H1 (cell line): ENCODE measurements around the gene NUDC. TPM values are rescaled to one million over a fixed set of nuclear protein-coding genes. Genes with fewer than 3 reads are reported as not detected.

Experiments
- CTCF ChIA-PET: fragments of 300-600 bp; sonication (Branson Sonifier 250); formaldehyde crosslinking; loops from one replicate; lab custom pipeline; 2021; ENCODE audit not compliant: partially characterized antibody; lab: Charles Lee
- POLR2A ChIA-PET: fragments of 300-600 bp; sonication (Branson Sonifier 250); formaldehyde crosslinking; loops from one replicate; lab custom pipeline; 2021; ENCODE audit warnings: inconsistent platforms; ENCODE audit not compliant: partially characterized antibody; lab: Charles Lee
- DNase-seq, 2 experiments: peaks; one replicate each; pipeline versions ENCODE4 v3.0.0 to v3.0.0-alpha.2; 2010 to 2022; ENCODE audit warnings: low spot score in 2 of 2, low read depth in 1 of 2, mixed read lengths in 1 of 2
- FAIRE-seq: peaks from 2 replicates; lab custom pipeline; 2011; peaks lifted over from hg19 to GRCh38; lab: Jason Lieb, UNC
- H2AFZ ChIP-seq: 2 replicates; pipeline ENCODE4 v1.8.1; 2012; ENCODE audit warnings: low read length, inconsistent platforms
- H2AK5ac ChIP-seq: 2 replicates; pipeline ENCODE4 v1.6.1; 2013; ENCODE audit warnings: low read depth, low read length
- H2BK120ac ChIP-seq: replicated peaks from 2 replicates; pipeline ENCODE3; 2013; ENCODE audit warnings: low read depth, low read length, inconsistent platforms
- H2BK12ac ChIP-seq: 2 replicates; pipeline ENCODE4 v1.6.1; 2013; ENCODE audit warnings: low read depth, low read length
- H2BK15ac ChIP-seq: 2 replicates; pipeline ENCODE4 v1.6.1; 2013; ENCODE audit warnings: low read length
- H2BK20ac ChIP-seq: 2 replicates; pipeline ENCODE4 v1.6.1; 2013; ENCODE audit warnings: low read length
- H2BK5ac ChIP-seq: 2 replicates; pipeline ENCODE4 v1.6.1; 2013; ENCODE audit warnings: low read depth, low read length
- H3K14ac ChIP-seq: 2 replicates; pipeline ENCODE4 v1.6.1; 2013; ENCODE audit warnings: inconsistent platforms; ENCODE audit not compliant: insufficient read length
- H3K18ac ChIP-seq: 2 replicates; pipeline ENCODE4 v1.6.1; 2013; ENCODE audit warnings: low read length; ENCODE audit errors: extremely low read depth
- H3K23ac ChIP-seq: 2 replicates; pipeline ENCODE4 v1.6.1; 2013; ENCODE audit warnings: inconsistent platforms; ENCODE audit not compliant: insufficient read length
- H3K23me2 ChIP-seq: 2 replicates; pipeline ENCODE4 v1.6.1; 2013; ENCODE audit warnings: low read depth, low read length
- H3K27ac ChIP-seq: 2 replicates; pipeline ENCODE4 v1.6.1; 2011; ENCODE audit warnings: low read depth, low read length, inconsistent platforms
- H3K27me3 ChIP-seq, 4 experiments: replicated peaks in 1 of 4; 1 replicate in 1 of 4; 2 replicates in 3 of 4; pipeline versions ENCODE4 v1.6.1 to v1.8.1; 2011 to 2013; ENCODE audit warnings: low read length in 3 of 4, mild to moderate bottlenecking in 3 of 4, inconsistent platforms in 2 of 4, mixed read lengths in 2 of 4, moderate library complexity in 1 of 4; ENCODE audit not compliant: control insufficient read depth in 3 of 4, insufficient read depth in 3 of 4; ENCODE audit errors: extremely low read depth in 1 of 4
- H3K36me3 ChIP-seq, 4 experiments: 2 replicates each; pipeline versions ENCODE4 v1.6.1 to v1.8.1; 2011 to 2013; ENCODE audit warnings: mild to moderate bottlenecking in 4 of 4, low read length in 3 of 4, moderate library complexity in 2 of 4, control low read depth in 1 of 4, inconsistent platforms in 1 of 4; ENCODE audit not compliant: insufficient read depth in 4 of 4, control insufficient read depth in 2 of 4
- H3K4ac ChIP-seq: replicated peaks from 2 replicates; pipeline ENCODE3; 2013; ENCODE audit warnings: low read length, low read depth, mixed read lengths, inconsistent platforms; ENCODE audit not compliant: insufficient read length
- H3K4me1 ChIP-seq, 4 experiments: replicated peaks in 1 of 4; 1 replicate in 1 of 4; 2 replicates in 3 of 4; pipeline versions ENCODE4 v1.6.1 to v1.8.1; 2011 to 2013; ENCODE audit warnings: low read length in 3 of 4, inconsistent platforms in 2 of 4, mixed read lengths in 1 of 4; ENCODE audit not compliant: insufficient read depth in 4 of 4, control insufficient read depth in 3 of 4
- H3K4me2 ChIP-seq, 2 experiments: 2 replicates each; pipeline versions ENCODE4 v1.6.1 to v1.8.1; 2011 to 2013; ENCODE audit warnings: low read depth in 2 of 2, low read length in 2 of 2, control low read depth in 1 of 2, inconsistent platforms in 1 of 2, mild to moderate bottlenecking in 1 of 2; ENCODE audit not compliant: insufficient read depth in 1 of 2
- H3K4me3 ChIP-seq, 4 experiments: fragments of 200-600, 300-600 bp in 1 of 4; sonication (generic), shearing (Covaris generic), sonication (Bioruptor Twin) in 1 of 4; 2 replicates each; pipeline versions ENCODE4 v1.5.1 to v1.8.1; 2011 to 2016; ENCODE audit warnings: low read length in 4 of 4, low read depth in 3 of 4, control low read depth in 2 of 4, inconsistent platforms in 2 of 4, mild to moderate bottlenecking in 2 of 4, mixed read lengths in 1 of 4, moderate library complexity in 1 of 4; ENCODE audit not compliant: insufficient read depth in 2 of 4; ENCODE audit errors: extremely low read depth in 1 of 4
- H3K56ac ChIP-seq: replicated peaks from 2 replicates; pipeline ENCODE3; 2013; ENCODE audit warnings: low read depth, mild to moderate bottlenecking, mixed read lengths, low read length, inconsistent platforms; ENCODE audit not compliant: insufficient read length
- H3K79me1 ChIP-seq: 2 replicates; pipeline ENCODE4 v1.6.1; 2013; ENCODE audit warnings: low read depth, low read length, control low read depth
- H3K79me2 ChIP-seq, 2 experiments: 2 replicates each; pipeline versions ENCODE4 v1.6.1 to v1.8.1; 2012 to 2013; ENCODE audit warnings: low read length in 2 of 2, mild to moderate bottlenecking in 2 of 2, inconsistent platforms in 1 of 2; ENCODE audit not compliant: insufficient read depth in 2 of 2, control insufficient read depth in 1 of 2
- H3K9ac ChIP-seq, 4 experiments: replicated peaks in 1 of 4; 1 replicate in 1 of 4; 2 replicates in 3 of 4; pipeline versions ENCODE4 v1.6.1 to v1.8.1; 2011 to 2013; ENCODE audit warnings: low read depth in 3 of 4, low read length in 3 of 4, control low read depth in 2 of 4, mild to moderate bottlenecking in 2 of 4, moderate library complexity in 2 of 4, inconsistent platforms in 1 of 4; ENCODE audit errors: extremely low read depth in 1 of 4
- H3K9me3 ChIP-seq, 2 experiments: 2 replicates each; pipeline versions ENCODE4 v1.6.1 to v1.8.1; 2012 to 2013; ENCODE audit warnings: mild to moderate bottlenecking in 2 of 2, moderate library complexity in 2 of 2, control low read depth in 1 of 2, inconsistent platforms in 1 of 2, low read depth in 1 of 2, low read length in 1 of 2, mixed read lengths in 1 of 2; ENCODE audit not compliant: insufficient read depth in 2 of 2
- H4K20me1 ChIP-seq, 2 experiments: replicated peaks in 1 of 2; 2 replicates each; pipeline versions ENCODE3 to v1.8.1; 2011 to 2013; ENCODE audit warnings: inconsistent platforms in 2 of 2, low read length in 2 of 2, mild to moderate bottlenecking in 1 of 2; ENCODE audit not compliant: insufficient read depth in 2 of 2, control insufficient read depth in 1 of 2
- H4K5ac ChIP-seq: 2 replicates; pipeline ENCODE4 v1.6.1; 2013; ENCODE audit warnings: low read length, low read depth, mixed read lengths, inconsistent platforms; ENCODE audit not compliant: insufficient read length
- H4K8ac ChIP-seq: 2 replicates; pipeline ENCODE4 v1.8.0; 2013; ENCODE audit warnings: mild to moderate bottlenecking, moderate library complexity, low read length, inconsistent platforms; ENCODE audit not compliant: insufficient read depth; ENCODE audit errors: extremely low read depth
- H4K91ac ChIP-seq: replicated peaks from 2 replicates; pipeline ENCODE3; 2013; ENCODE audit warnings: low read length, mixed read lengths, inconsistent platforms; ENCODE audit not compliant: insufficient read length
- BCL11A ChIP-seq, 2 experiments: IDR thresholded peaks; one replicate each; pipeline ENCODE4 v1.6.1; 2011; ENCODE audit warnings: low read depth in 2 of 2, low read length in 2 of 2, mild to moderate bottlenecking in 2 of 2
- CREB1 ChIP-seq: IDR thresholded peaks from 2 replicates; pipeline ENCODE4 v1.6.1; 2012; ENCODE audit warnings: inconsistent platforms
- CTBP2 ChIP-seq: IDR thresholded peaks from 2 replicates; pipeline ENCODE4 v1.7.0; 2011; ENCODE audit warnings: borderline replicate concordance, mild to moderate bottlenecking, moderate library complexity, mixed read lengths, low read length; ENCODE audit not compliant: insufficient read depth, insufficient read length
- HDAC2 ChIP-seq, 2 experiments: fragments of 300-600 bp in 1 of 2; sonication (generic) in 1 of 2; IDR thresholded peaks; 2 replicates each; pipeline ENCODE4 v1.6.1; 2011 to 2012; ENCODE audit warnings: low read depth in 2 of 2, low read length in 2 of 2, mild to moderate bottlenecking in 2 of 2, moderate library complexity in 2 of 2, borderline replicate concordance in 1 of 2, inconsistent platforms in 1 of 2
- JUN ChIP-seq: IDR thresholded peaks from 2 replicates; pipeline ENCODE4 v1.6.1; 2011; ENCODE audit warnings: low read depth, mild to moderate bottlenecking, improper control_type of control experiment, low read length
- POLR2AphosphoS5 ChIP-seq: IDR thresholded peaks from 2 replicates; pipeline ENCODE4 v1.6.1; 2011; ENCODE audit warnings: low read depth, low read length
- RAD21 ChIP-seq, 2 experiments: IDR thresholded peaks in 1 of 2; conservative IDR thresholded peaks in 1 of 2; 2 replicates each; pipeline ENCODE4 v1.6.1; 2011; ENCODE audit warnings: low read depth in 2 of 2, low read length in 2 of 2, improper control_type of control experiment in 1 of 2, inconsistent platforms in 1 of 2, mild to moderate bottlenecking in 1 of 2, moderate library complexity in 1 of 2
- RFX5 ChIP-seq: IDR thresholded peaks from 2 replicates; pipeline ENCODE4 v1.6.1; 2011; ENCODE audit warnings: low read depth, low read length, improper control_type of control experiment, borderline replicate concordance
- RNF2 ChIP-seq: fragments of 200-900, 300-1000 bp; sonication (generic); IDR thresholded peaks from 2 replicates; pipeline ENCODE4 v1.7.1; 2016; ENCODE audit warnings: borderline replicate concordance, low read depth, mild to moderate bottlenecking, antibody characterized with exemption, low read length; ENCODE audit not compliant: poor library complexity, severe bottlenecking; ENCODE audit errors: missing control alignments
- SP1 ChIP-seq: IDR thresholded peaks from 2 replicates; pipeline ENCODE4 v1.6.1; 2011; ENCODE audit warnings: low read depth, low read length
- USF2 ChIP-seq: IDR thresholded peaks from 2 replicates; pipeline ENCODE4 v1.6.1; 2011; ENCODE audit warnings: low read length, improper control_type of control experiment
- WGBS, 2 experiments: shearing (Covaris generic) in 1 of 2; methylation state at CpG; one replicate each; pipeline versions ENCODE4 v1.1.6 to v1.1.7; 2013 to 2015; ENCODE audit warnings: low lambda C conversion rate in 2 of 2, mixed read lengths in 2 of 2, inconsistent platforms in 1 of 2, low coverage in 1 of 2, missing lambda C conversion rate in 1 of 2; ENCODE audit not compliant: insufficient replicate concordance in 2 of 2, insufficient coverage in 1 of 2, insufficient read length in 1 of 2; ENCODE audit errors: extremely low coverage in 1 of 2, missing lambda C conversion rate in 1 of 2; 5-methylcytosine and 5-hydroxymethylcytosine counted together
- polyA plus RNA-seq, 7 experiments: library from polyadenylated mRNA; depleted of rRNA in 3 of 7; stranded (reverse) in 5 of 7; unstranded in 2 of 7; fragments of >200 nt in 5 of 7; fragments of 200-250 nt in 2 of 7; gene quantifications; 1 replicate in 5 of 7; 2 replicates in 1 of 7; 4 replicates in 1 of 7; pipeline versions ENCODE4 v1.2.1 to v1.2.3, GENCODE V29; 2011 to 2013; ENCODE audit warnings: missing spikeins in 2 of 7, mixed read lengths in 2 of 7
- total RNA-seq: library from RNA; stranded (reverse); fragmentation: NEBNext Ultra II Directional; extraction: Animal tissue kit (Norgen Biotek cat#: 25700); gene quantifications from 2 replicates; pipeline ENCODE4 v1.2.1, GENCODE V29; 2021

NUDC gene
- total and polyA plus RNA-seq, 2 of the 8 experiments (the other 6 are each of a cell fraction or from before 2014, with no cell fraction given) = 43.2 to 131 TPM

- H2BK120ac ChIP-seq = no peak overlapping the region
Observed at GRCh38 chr1:26942656-26943055, 21.1 kb downstream of the NUDC start.

More at GRCh38 chr1:26942656-26943055, 21.1 kb downstream of the NUDC start:
- no peak overlapping the region for H3K4me3 ChIP-seq
- peaks cover 5 to 19% of the 10 kb centered on the region in 2 experiments for H4K20me1 ChIP-seq
- no peak overlapping the region for H4K91ac ChIP-seq
- H3K4me1 ChIP-seq = no peaks in the 10 kb centered on the region
- H3K56ac ChIP-seq = no peak overlapping the region
- no peak overlapping the region for H2AFZ ChIP-seq
- H3K79me2 ChIP-seq = peaks cover 0 to 14% of the 10 kb centered on the region in 2 experiments; a peak in 1 of 4 replicates
- H3K14ac ChIP-seq = no peak overlapping the region
- H3K23ac ChIP-seq = no peak overlapping the region
- ChIA-PET POLR2A (interaction anchor here (0.8 to 2.1 kb wide), 5 partner anchors 12 to 62 kb away, joined by 3 to 7 read pairs (median 3); partner anchors contain the start of genes NUDC and TRNP1), CTCF (no interaction called here)
- no peaks in the 10 kb centered on the region for H3K23me2 ChIP-seq
- no peak for FAIRE-seq
- no peaks in the 10 kb centered on the region for H3K27me3 ChIP-seq
- no peak overlapping the region for H3K18ac ChIP-seq
- H3K9ac ChIP-seq = no peak overlapping the region
- H2AK5ac ChIP-seq = no peak overlapping the region
- WGBS, 2 experiments = 99% methylated on average over 12 of the region's 12 CpGs; no CpG with 5 or more reads in 1 of the 2 experiments
- H2BK5ac ChIP-seq = no peak overlapping the region
- no peak overlapping the region for H3K4ac ChIP-seq
- no peak for DNase-seq
- H3K9me3 ChIP-seq = no peaks in the 10 kb centered on the region
- TF ChIP-seq CREB1 = no peak
- no peak for TF ChIP-seq JUN
- no peak for TF ChIP-seq HDAC2 (IDR thresholded peaks at IDR 0.05; ENCODE audit: borderline replicate concordance in 1 of 2, low read depth in 2 of 2, low read length in 2 of 2)
- no peak for TF ChIP-seq POLR2AphosphoS5
- no peak for TF ChIP-seq BCL11A (IDR thresholded peaks at IDR 0.05; ENCODE audit: low read depth in 2 of 2, low read length in 2 of 2)
- TF ChIP-seq RNF2 = no peak
- no peak for TF ChIP-seq USF2
- no peak for TF ChIP-seq CTBP2
- no peak for TF ChIP-seq SP1
- TF ChIP-seq RAD21 (IDR thresholded peaks at IDR 0.05 in 1 of 2, conservative IDR thresholded peaks at IDR 0.05 in 1 of 2; ENCODE audit: low read depth in 2 of 2, low read length in 2 of 2) = no peak
- no peak for TF ChIP-seq RFX5
- H4K5ac ChIP-seq = no peak overlapping the region
- no peak overlapping the region for H3K4me2 ChIP-seq
- H3K36me3 ChIP-seq = peaks cover 21 to 65% (median 44%) of the 10 kb centered on the region in 4 experiments
- H3K79me1 ChIP-seq = peaks cover 8% of the 10 kb centered on the region; the same call in 1 of the 2 replicates
- H2BK20ac ChIP-seq = no peak overlapping the region
- H4K8ac ChIP-seq = no peak overlapping the region
- no peak overlapping the region for H3K27ac ChIP-seq
- no peak overlapping the region for H2BK12ac ChIP-seq
- H2BK15ac ChIP-seq = no peak overlapping the region
